Activated gamma-delta T cell treated with anti-CD3 and anti-CD28 coated beads, Interleukin-2, amount 50 U/mL, for 16 hours (primary cell): ENCODE measurements around the gene PDXP.

Experiments
- DNase-seq: peaks from one replicate; pipeline ENCODE4 v3.0.0-alpha.2; 2020; ENCODE audit warnings: low read depth

PDXP gene

GRCh38 chr22:37697538-37697835 is 39.0 kb downstream of the PDXP start:
- DNase-seq: no peak

GRCh38 chr22:37701141-37701786 is 42.7 kb downstream of the PDXP start:
- DNase-seq: no peak

GRCh38 chr22:37703906-37704305 is 45.4 kb downstream of the PDXP start:
- no peak for DNase-seq

DNA sequence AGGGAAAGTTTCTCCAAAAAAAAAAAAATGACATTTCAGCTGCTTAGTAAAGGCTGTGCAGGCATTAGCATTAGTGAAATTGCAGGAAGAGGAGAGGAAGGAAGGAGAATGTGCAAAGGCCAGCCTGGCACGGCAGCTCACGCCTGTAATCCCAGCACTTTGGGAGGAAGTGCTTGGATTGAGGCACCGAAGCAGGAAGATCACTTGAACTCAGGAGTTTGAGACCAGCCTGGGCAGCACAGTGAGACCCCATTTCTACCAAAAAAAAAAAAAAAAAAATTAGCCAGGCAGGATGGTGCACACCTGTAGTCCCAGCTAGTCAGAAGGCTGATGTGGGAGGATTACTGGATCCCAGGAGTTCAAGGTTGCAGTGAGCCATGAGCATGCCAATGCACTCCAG is 46.1 kb downstream of the PDXP start:
- no peak for DNase-seq

GRCh38 chr22:37705205-37705604 is 46.7 kb downstream of the PDXP start:
- no peak for DNase-seq

DNA sequence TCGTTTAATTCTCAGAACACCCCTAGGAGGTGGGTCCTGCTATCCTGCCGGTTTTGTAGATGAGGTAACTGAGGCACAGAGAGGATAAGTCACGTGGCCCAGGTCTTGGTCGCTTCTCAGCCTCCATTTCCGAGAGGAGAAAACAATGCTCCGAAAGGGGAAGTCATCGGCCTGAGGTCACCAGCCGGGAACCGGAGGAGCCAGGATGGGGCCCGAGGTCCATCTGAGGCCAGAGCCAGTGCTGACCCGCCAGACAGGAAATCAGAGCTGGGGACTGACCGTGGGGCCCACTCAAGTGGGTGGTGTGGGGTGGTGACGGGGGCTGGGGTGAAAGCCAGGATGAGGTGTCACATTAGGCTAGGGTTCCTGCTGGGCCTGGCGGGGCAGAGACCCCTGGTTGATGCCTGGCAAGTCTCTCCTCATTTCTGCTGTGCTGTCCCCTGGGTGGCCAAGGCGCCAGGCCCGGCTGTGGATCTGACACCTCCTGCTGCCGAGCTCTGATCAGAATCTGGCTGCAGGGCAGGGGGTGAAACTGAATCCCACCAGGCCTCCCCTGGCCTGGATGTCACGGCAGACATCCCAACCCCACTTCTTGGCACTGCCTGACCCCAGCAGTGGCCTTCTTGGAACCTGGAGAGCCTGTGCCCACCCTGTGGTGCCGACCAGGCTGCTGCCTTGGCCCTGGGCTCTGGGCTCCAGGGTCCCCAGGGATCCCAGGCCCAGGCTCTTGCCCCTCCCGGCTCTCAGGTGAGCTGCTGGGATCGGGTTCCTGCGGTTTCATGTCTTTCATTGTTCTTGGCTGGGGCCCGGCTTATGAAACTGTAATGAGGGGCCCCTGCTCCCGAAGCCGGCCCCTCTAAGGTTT is 50.3 kb downstream of the PDXP start:
- no peak for DNase-seq

- no peak for DNase-seq
Measured at GRCh38 chr22:37709445-37709765, 50.9 kb downstream of the PDXP start.

DNA sequence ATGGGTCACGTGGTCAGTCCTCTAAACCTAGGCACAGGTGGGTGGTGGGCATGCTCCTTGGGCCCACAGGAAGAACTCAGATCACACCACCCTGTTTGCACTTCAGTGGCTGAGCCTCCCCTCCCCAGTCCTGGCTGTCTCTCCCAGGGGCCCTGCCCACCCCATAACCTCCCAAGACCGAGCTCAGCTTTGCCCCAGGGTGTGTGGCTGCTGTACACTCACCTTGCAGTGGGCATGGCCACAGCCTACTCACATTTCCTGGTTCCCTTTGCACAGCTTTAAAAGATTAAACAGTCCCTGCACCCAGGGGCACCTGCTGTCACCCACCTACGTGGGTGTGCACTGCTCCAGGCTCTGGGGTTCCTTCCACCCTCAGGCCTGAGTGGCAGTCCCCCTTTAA is 52.2 kb downstream of the PDXP start:
- DNase-seq: no peak

GRCh38 chr22:37711490-37711889 is 53.0 kb downstream of the PDXP start:
- DNase-seq: no peak

DNA sequence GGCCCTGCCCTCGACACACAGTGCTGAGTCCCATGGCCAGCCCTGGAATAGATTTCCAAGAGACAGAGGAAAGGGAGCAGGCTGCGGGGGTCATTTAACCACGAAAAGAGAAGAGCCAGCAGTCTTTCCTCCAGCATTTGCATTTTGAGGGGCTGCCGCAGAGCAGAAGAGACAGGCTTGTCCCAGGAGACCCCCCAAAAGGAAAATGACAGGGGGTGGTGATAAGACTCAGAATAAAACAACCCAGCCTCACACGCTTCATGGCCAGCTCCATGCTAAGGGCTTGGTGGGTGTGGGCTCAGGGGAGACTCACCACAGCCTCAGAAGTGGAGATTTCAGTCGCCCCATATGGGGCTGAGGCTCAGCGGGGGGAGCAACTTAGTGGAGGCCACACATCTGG is 55.2 kb downstream of the PDXP start:
- no peak for DNase-seq

DNA sequence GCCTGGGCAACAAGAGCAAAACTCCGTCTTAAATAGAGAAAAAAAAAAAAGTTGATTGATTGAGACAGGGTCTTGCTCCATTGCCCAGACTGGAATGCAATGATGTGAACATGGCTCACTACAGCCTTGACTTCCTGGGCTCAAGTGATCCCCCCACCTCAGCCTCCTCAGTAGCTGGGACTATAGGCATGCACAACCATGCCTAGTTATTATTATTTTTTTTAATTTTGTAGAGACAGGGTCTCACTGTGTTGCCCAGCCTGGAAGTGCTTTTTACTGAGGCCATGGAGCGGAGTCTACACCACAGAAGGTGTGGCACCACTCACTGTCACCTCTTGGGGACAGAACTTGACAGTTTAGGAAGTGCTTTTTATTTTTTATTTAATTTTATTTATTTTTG is 56.1 kb downstream of the PDXP start:
- no peak for DNase-seq

DNA sequence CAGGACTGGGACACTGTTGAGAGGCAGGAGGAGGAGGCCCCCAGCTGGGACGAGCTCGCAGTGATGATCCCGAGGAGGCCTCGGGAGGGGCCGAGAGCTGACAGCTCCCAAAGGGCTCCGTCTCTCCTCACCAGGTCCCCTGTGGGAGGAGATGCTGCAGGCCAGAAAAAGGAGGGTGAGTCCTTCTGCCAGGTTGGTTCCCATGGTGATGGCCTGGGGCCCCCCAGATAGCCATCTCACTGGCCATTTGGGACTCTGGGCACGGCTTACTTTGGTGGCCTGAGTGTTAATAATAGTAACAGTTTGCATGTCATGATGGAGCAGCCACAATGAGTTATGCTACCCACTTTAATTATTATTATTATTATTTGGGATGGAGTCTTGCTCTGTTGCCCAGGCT is 57.2 kb downstream of the PDXP start:
- no peak for DNase-seq
